GM21723 (cell line): ENCODE data around the gene FHIP2A.
A peak's percentile ranks its signal among the peaks of the same experiment; 100 is the strongest.
"Not testable (repeated sequence)": the region's sequence is repeated elsewhere in the genome, so short reads cannot be mapped to it uniquely, and the experiment has no call there.

Source experiments
- ATAC-seq: cut with Tn5 transposase; IDR thresholded peaks from one replicate; pipeline ENCODE4 v1.9.1; 2021; ENCODE audit warnings: mild to moderate bottlenecking, moderate library complexity; ENCODE audit not compliant: unreplicated experiment

The FHIP2A gene

GRCh38 chr10:114821293-114821914 is at the start of gene FHIP2A:
Gene FHIP2A, plus strand, starts transcription at chr10:114821780. Its CDS starts 299 bp downstream, at chr10:114822079.
- peak; percentile 77 for ATAC-seq

GRCh38 chr10:114772496-114773196 is 48.9 kb upstream of the FHIP2A start:
- no peak for ATAC-seq

GRCh38 chr10:114773197-114773532 is 48.4 kb upstream of the FHIP2A start:
- no peak for ATAC-seq

GRCh38 chr10:114775082-114775481 is 46.5 kb upstream of the FHIP2A start:
- not testable (repeated sequence) for ATAC-seq

- no peak for ATAC-seq
Measured at GRCh38 chr10:114777415-114777814, 44.2 kb upstream of the FHIP2A start.

- ATAC-seq, result no peak
Measured at GRCh38 chr10:114779803-114780576, 41.6 kb upstream of the FHIP2A start.

GRCh38 chr10:114780577-114781184 is 40.9 kb upstream of the FHIP2A start:
- no peak for ATAC-seq

GRCh38 chr10:114782666-114783065 is 38.9 kb upstream of the FHIP2A start:
- ATAC-seq, result no peak

GRCh38 chr10:114783686-114784085 is 37.9 kb upstream of the FHIP2A start:
- ATAC-seq, result no peak

- not testable (repeated sequence) for ATAC-seq
Measured at GRCh38 chr10:114786492-114786891, 35.1 kb upstream of the FHIP2A start.

- ATAC-seq, result not testable (repeated sequence)
Measured at GRCh38 chr10:114787131-114787530, 34.4 kb upstream of the FHIP2A start.

GRCh38 chr10:114791768-114792167 is 29.8 kb upstream of the FHIP2A start:
- no peak for ATAC-seq

- no peak for ATAC-seq
Measured at GRCh38 chr10:114795039-114795438, 26.5 kb upstream of the FHIP2A start.

- ATAC-seq, result no peak
Measured at GRCh38 chr10:114800361-114800760, 21.2 kb upstream of the FHIP2A start.

- peak; percentile 89 for ATAC-seq
Measured at GRCh38 chr10:114801411-114801813, 20.2 kb upstream of the FHIP2A start.

GRCh38 chr10:114802177-114802576 is 19.4 kb upstream of the FHIP2A start:
- peak; percentile 23 for ATAC-seq

GRCh38 chr10:114806562-114807391 is 14.8 kb upstream of the FHIP2A start:
- ATAC-seq, result no peak

- ATAC-seq, result no peak
Measured at GRCh38 chr10:114808982-114809381, 12.6 kb upstream of the FHIP2A start.

- peak; percentile 100 for ATAC-seq
Measured at GRCh38 chr10:114810926-114811325, 10.7 kb upstream of the FHIP2A start.

- no peak for ATAC-seq
Measured at GRCh38 chr10:114811862-114812261, 9.7 kb upstream of the FHIP2A start.

- ATAC-seq, result no peak
Measured at GRCh38 chr10:114815791-114816190, 5.8 kb upstream of the FHIP2A start.
